ENCODE results near the gene TNPO1.
A peak's percentile ranks its signal among the peaks of the same experiment; 100 is the strongest.

The TNPO1 gene

GRCh38 chr5:72818866-72819534 is 2.5 kb downstream of the TNPO1 start:
- DNase-seq (ENCODE audit: low spot score), result peak; percentile 68

- DNase-seq (ENCODE audit: low spot score), result no peak
Observed at GRCh38 chr5:72821776-72822175, 5.3 kb downstream of the TNPO1 start.

GRCh38 chr5:72822944-72823343 is 6.5 kb downstream of the TNPO1 start:
- no peak for DNase-seq (ENCODE audit: low spot score)

GRCh38 chr5:72829707-72830106 is 13.2 kb downstream of the TNPO1 start:
- DNase-seq (ENCODE audit: low spot score), result no peak

GRCh38 chr5:72830362-72830761 is 13.9 kb downstream of the TNPO1 start:
- no peak for DNase-seq (ENCODE audit: low spot score)

GRCh38 chr5:72831685-72832084 is 15.2 kb downstream of the TNPO1 start:
- DNase-seq (ENCODE audit: low spot score), result no peak

GRCh38 chr5:72834924-72835323 is 18.5 kb downstream of the TNPO1 start:
- no peak for DNase-seq (ENCODE audit: low spot score)

GRCh38 chr5:72835633-72836032 is 19.2 kb downstream of the TNPO1 start:
- DNase-seq (ENCODE audit: low spot score), result no peak

- DNase-seq (ENCODE audit: low spot score), result no peak
Observed at GRCh38 chr5:72836810-72837209, 20.3 kb downstream of the TNPO1 start.

- no peak for DNase-seq (ENCODE audit: low spot score)
Observed at GRCh38 chr5:72837524-72838096, 21.1 kb downstream of the TNPO1 start.

GRCh38 chr5:72840041-72840440 is 23.6 kb downstream of the TNPO1 start:
- no peak for DNase-seq (ENCODE audit: low spot score)

GRCh38 chr5:72841756-72842535 is 25.5 kb downstream of the TNPO1 start:
- no peak for DNase-seq (ENCODE audit: low spot score)

GRCh38 chr5:72842816-72843215 is 26.4 kb downstream of the TNPO1 start:
- DNase-seq (ENCODE audit: low spot score), result no peak

GRCh38 chr5:72844218-72844603 is 27.8 kb downstream of the TNPO1 start:
- no peak for DNase-seq (ENCODE audit: low spot score)

GRCh38 chr5:72845889-72846288 is 29.4 kb downstream of the TNPO1 start:
- DNase-seq (ENCODE audit: low spot score), result no peak

GRCh38 chr5:72846483-72846882 is 30.0 kb downstream of the TNPO1 start:
- DNase-seq (ENCODE audit: low spot score), result no peak

GRCh38 chr5:72847439-72847838 is 31.0 kb downstream of the TNPO1 start:
- no peak for DNase-seq (ENCODE audit: low spot score)

- DNase-seq (ENCODE audit: low spot score), result peak; percentile 87
Observed at GRCh38 chr5:72847989-72848473, 31.6 kb downstream of the TNPO1 start.

GRCh38 chr5:72848474-72849428 is 32.3 kb downstream of the TNPO1 start:
- peak; percentile 41 for DNase-seq (ENCODE audit: low spot score)

GRCh38 chr5:72849546-72849945 is 33.1 kb downstream of the TNPO1 start:
- DNase-seq (ENCODE audit: low spot score), result no peak

- DNase-seq (ENCODE audit: low spot score), result no peak
Observed at GRCh38 chr5:72850113-72850512, 33.7 kb downstream of the TNPO1 start.

GRCh38 chr5:72852356-72852755 is 35.9 kb downstream of the TNPO1 start:
- no peak for DNase-seq (ENCODE audit: low spot score)

Data from SW480 (cell line).